ENCODE data around the gene CCNQ.

- TF ChIP-seq CTCF (IDR thresholded peaks at IDR 0.05; ENCODE audit: borderline replicate concordance, extremely low read depth, low read length, poor library complexity, severe bottlenecking) = no peak
- no peak for TF ChIP-seq EZH2 (IDR thresholded peaks at IDR 0.05; ENCODE audit: borderline replicate concordance, low read depth, low read length, severe bottlenecking)
These were observed 27.4 kb downstream of the CCNQ start for GRCh38 chrX:153571534-153571908.
